NCI-H526 (cell line): ENCODE results near the gene DOCK3.

Experiments used
- DNase-seq, 2 experiments: peaks; one replicate each; lab custom pipeline; 2025; lab: John Stamatoyannopoulos, UW

Gene DOCK3

GRCh38 chr3:51422211-51422610 is 747.5 kb downstream of the DOCK3 start:
- no peak for DNase-seq

- DNase-seq = no peak
Observed at GRCh38 chr3:51426921-51427320, 752.2 kb downstream of the DOCK3 start.

GRCh38 chr3:51429138-51429537 is 754.4 kb downstream of the DOCK3 start:
- no peak for DNase-seq
